Measurements from ENCODE around the gene GMDS. TPM values are rescaled to one million over a fixed set of nuclear protein-coding genes. Genes with fewer than 3 reads are reported as not detected.

Gene GMDS
- total and polyA plus RNA-seq, 2 donors (not counting 3 experiments of a cell fraction or from before 2014, with no cell fraction given) = 9.8 to 23.5 TPM

DNA sequence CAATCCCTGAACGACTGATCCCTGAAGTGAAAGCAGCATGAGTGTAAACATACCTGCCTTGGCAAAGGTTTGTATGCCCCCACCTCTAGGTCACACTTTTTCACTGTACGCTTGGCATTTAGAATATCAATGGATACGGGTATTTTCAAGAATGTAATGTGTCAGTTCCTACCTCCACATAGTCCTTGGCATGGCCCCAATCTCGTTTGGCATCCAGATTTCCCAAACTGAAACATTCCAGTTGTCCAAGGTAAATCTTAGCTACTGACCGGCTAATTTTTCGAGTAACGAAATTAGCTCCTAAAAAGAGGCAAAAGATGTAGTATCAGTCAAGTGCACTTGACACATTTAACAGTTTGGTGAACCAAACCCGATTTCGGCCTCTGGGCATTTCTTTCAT is 315.5 kb downstream of the GMDS start:
- DNase-seq (ENCODE audit: low read depth, low spot score) = no peak
- TF ChIP-seq, protein P1, sequence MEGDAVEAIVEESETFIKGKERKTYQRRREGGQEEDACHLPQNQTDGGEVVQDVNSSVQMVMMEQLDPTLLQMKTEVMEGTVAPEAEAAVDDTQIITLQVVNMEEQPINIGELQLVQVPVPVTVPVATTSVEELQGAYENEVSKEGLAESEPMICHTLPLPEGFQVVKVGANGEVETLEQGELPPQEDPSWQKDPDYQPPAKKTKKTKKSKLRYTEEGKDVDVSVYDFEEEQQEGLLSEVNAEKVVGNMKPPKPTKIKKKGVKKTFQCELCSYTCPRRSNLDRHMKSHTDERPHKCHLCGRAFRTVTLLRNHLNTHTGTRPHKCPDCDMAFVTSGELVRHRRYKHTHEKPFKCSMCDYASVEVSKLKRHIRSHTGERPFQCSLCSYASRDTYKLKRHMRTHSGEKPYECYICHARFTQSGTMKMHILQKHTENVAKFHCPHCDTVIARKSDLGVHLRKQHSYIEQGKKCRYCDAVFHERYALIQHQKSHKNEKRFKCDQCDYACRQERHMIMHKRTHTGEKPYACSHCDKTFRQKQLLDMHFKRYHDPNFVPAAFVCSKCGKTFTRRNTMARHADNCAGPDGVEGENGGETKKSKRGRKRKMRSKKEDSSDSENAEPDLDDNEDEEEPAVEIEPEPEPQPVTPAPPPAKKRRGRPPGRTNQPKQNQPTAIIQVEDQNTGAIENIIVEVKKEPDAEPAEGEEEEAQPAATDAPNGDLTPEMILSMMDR (IDR thresholded peaks at IDR 0.05; ENCODE audit: extremely low read depth in 1 of 2, insufficient read depth in 1 of 2, low read depth in 1 of 2, low read length in 2 of 2) = no peak
- TF ChIP-seq JUN (IDR thresholded peaks at IDR 0.05; ENCODE audit: borderline replicate concordance, insufficient read depth, insufficient read length, low read depth) (no peak), EZH2 (IDR thresholded peaks at IDR 0.05; ENCODE audit: borderline replicate concordance, low read depth, low read length, severe bottlenecking) (no peak), GATA2 (IDR thresholded peaks at IDR 0.05; ENCODE audit: insufficient read depth, insufficient read length, low read depth, low read length) (no peak), MYC (IDR thresholded peaks at IDR 0.05; ENCODE audit: low read depth, low read length) (no peak), FOS (IDR thresholded peaks at IDR 0.05; ENCODE audit: borderline replicate concordance, insufficient read depth, low read length) (no peak), POLR2AphosphoS5 (IDR thresholded peaks at IDR 0.05; ENCODE audit: insufficient read depth, low read depth, low read length) (no peak), POLR2A (IDR thresholded peaks at IDR 0.05; ENCODE audit: low read depth, low read length) (no peak)
- TF ChIP-seq, protein P2, sequence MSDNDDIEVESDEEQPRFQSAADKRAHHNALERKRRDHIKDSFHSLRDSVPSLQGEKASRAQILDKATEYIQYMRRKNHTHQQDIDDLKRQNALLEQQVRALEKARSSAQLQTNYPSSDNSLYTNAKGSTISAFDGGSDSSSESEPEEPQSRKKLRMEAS (IDR thresholded peaks at IDR 0.05; ENCODE audit: insufficient read depth, insufficient read length) = no peak
- no peak overlapping the region for H3K4me2 ChIP-seq (ENCODE audit: insufficient read depth, low read length)
- H3K4me3 ChIP-seq (replicated peaks in 1 of 3; ENCODE audit: insufficient read depth in 1 of 3, low read depth in 1 of 3, low read length in 3 of 3) = no peak overlapping the region
- H3K27me3 ChIP-seq (ENCODE audit: control insufficient read depth in 2 of 2, insufficient read depth in 2 of 2, low read length in 2 of 2) = no peaks in the 10 kb centered on the region
- no peaks in the 10 kb centered on the region for H3K9me3 ChIP-seq (replicated peaks; ENCODE audit: control insufficient read depth, insufficient read depth, low read length)
- BruUV-seq (replicated peaks) = no TSS peak
- no peaks in the 10 kb centered on the region for H3K9me1 ChIP-seq (replicated peaks; ENCODE audit: control insufficient read depth, extremely low read depth, insufficient read depth, low read length)
- intact Hi-C loops (cut with micrococcal nuclease) = no loop called here
- H2AFZ ChIP-seq (ENCODE audit: low read depth, low read length) = no peak overlapping the region
- no peak overlapping the region for H3K9ac ChIP-seq (replicated peaks; ENCODE audit: extremely low read depth, insufficient read depth, low read length)
- H3K4me1 ChIP-seq (ENCODE audit: control insufficient read depth, extremely low read depth, insufficient read depth, low read length) = no peaks in the 10 kb centered on the region
- H3K36me3 ChIP-seq (ENCODE audit: control insufficient read depth in 2 of 2, extremely low read depth in 1 of 2, insufficient read depth in 2 of 2, low read length in 2 of 2) = no peaks in the 10 kb centered on the region
- FAIRE-seq = no peak
- dilution Hi-C loops (cut with MboI; ENCODE audit: extremely low pct_ligation_motif_present, low sequenced_read_pairs) = no loop called here
- ChIA-PET POLR2A (no interaction called here), CTCF (interaction anchor here (0.6 to 1.7 kb wide), 2 partner anchors 14 to 720 kb away, joined by 3 read pairs; no protein-coding TSS in a partner anchor)
- H3K27ac ChIP-seq (ENCODE audit: insufficient read depth, low read depth, low read length) = no peak overlapping the region
- no peaks in the 10 kb centered on the region for H4K20me1 ChIP-seq (replicated peaks; ENCODE audit: control insufficient read depth, extremely low read depth, insufficient read depth, low read length)
- H3K79me2 ChIP-seq (ENCODE audit: control insufficient read depth, insufficient read depth, low read length) = no peaks in the 10 kb centered on the region

Data from endothelial cell of umbilical vein (primary cell).